ENCODE data around the gene FBXL4.

FBXL4 gene

DNA sequence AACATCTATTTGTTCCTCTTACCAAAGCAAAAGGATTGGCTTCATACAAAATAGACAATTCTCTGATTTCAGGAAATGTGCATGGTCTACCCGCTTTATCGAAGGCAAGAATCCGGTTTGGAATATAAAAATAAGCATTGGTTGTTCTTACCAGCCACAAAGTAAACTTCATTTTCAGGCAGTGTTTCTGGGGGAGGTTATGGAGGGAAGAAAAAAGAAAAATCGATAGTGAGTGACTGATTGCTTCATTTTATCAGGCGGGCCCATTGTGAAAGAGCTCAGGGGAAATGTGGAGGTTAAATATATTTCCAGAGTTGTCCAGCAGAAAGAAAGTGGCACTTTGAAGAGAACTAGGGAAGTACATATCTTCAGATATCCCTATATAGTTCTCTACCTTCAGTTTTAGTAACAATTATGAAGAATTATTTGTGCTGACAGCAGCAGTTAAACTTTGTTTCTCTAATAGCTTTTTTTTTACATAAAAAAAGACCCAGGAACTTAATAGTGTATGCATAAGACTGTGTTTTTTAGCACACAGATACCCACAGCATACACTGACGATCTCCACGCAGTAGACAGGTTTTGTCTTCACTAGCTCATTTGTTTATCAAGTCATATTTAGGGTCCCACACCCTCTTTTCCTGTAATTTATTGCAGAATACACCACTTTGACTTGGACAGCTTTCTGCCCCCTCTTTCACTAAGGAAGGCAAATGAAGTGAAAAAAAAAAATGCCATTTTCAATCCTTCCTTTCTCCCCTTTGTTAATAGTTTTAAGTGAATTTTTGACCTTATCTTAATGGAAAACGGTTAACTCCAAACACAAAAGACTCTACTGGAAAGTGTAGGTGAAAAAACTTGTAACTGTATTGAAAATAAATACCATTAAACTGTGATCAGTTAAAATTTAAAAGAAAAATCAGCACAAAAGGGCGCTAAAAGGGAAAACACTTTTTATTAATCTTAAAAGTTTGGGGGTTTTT is 110.5 kb downstream of the FBXL4 start:
- DNase-seq, result no peak

DNA sequence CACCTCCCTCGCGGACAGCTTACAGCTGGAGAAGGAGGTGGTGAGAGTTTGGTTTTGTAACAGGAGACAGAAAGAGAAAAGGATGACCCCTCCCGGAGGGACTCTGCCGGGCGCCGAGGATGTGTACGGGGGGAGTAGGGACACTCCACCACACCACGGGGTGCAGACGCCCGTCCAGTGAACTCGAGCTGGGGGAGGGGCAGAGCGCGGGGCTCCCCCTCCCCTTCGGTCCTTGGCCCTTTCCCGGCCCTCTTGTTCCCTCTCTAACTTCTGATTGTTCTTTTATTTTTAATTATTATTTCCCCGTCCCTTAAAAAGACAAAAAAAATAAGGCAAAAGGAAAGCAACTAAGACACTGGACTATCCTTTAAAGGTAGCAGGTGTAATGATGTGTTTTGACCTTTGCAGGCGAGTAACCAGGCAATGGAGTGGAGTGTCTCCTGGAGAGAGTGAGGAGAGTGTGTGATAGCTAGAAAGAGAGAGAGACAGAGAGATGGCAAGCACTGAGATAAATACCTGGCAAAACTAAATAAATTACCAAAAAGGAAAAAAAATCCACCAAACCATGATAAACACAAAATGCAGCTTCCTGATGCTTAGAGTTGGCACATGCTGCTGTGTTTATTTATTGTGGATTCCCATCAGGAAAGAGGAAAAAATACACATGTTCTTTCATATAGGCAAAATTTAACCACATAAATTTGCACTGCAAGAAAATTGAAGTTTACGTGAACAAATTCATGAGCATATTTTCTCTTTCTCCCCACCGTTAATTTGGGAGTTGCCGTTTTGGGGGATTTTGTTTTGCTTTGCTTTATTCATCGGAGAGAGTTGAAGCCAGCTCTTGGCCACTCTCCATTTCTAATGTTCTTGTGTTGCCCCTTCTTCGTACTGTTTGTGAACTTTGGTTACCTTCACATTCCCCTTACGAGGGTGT is 111.5 kb downstream of the FBXL4 start:
- DNase-seq, result no peak

DNA sequence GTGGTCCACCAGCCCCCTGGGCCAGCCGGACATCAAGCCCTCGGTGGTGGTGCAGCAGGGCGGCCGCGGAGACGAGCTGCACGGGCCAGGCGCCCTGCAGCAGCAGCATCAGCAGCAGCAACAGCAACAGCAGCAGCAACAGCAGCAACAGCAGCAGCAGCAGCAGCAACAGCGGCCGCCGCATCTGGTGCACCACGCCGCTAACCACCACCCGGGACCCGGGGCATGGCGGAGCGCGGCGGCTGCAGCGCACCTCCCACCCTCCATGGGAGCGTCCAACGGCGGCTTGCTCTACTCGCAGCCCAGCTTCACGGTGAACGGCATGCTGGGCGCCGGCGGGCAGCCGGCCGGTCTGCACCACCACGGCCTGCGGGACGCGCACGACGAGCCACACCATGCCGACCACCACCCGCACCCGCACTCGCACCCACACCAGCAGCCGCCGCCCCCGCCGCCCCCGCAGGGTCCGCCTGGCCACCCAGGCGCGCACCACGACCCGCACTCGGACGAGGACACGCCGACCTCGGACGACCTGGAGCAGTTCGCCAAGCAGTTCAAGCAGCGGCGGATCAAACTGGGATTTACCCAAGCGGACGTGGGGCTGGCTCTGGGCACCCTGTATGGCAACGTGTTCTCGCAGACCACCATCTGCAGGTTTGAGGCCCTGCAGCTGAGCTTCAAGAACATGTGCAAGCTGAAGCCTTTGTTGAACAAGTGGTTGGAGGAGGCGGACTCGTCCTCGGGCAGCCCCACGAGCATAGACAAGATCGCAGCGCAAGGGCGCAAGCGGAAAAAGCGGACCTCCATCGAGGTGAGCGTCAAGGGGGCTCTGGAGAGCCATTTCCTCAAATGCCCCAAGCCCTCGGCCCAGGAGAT is 112.4 kb downstream of the FBXL4 start:
- no peak for DNase-seq

DNA sequence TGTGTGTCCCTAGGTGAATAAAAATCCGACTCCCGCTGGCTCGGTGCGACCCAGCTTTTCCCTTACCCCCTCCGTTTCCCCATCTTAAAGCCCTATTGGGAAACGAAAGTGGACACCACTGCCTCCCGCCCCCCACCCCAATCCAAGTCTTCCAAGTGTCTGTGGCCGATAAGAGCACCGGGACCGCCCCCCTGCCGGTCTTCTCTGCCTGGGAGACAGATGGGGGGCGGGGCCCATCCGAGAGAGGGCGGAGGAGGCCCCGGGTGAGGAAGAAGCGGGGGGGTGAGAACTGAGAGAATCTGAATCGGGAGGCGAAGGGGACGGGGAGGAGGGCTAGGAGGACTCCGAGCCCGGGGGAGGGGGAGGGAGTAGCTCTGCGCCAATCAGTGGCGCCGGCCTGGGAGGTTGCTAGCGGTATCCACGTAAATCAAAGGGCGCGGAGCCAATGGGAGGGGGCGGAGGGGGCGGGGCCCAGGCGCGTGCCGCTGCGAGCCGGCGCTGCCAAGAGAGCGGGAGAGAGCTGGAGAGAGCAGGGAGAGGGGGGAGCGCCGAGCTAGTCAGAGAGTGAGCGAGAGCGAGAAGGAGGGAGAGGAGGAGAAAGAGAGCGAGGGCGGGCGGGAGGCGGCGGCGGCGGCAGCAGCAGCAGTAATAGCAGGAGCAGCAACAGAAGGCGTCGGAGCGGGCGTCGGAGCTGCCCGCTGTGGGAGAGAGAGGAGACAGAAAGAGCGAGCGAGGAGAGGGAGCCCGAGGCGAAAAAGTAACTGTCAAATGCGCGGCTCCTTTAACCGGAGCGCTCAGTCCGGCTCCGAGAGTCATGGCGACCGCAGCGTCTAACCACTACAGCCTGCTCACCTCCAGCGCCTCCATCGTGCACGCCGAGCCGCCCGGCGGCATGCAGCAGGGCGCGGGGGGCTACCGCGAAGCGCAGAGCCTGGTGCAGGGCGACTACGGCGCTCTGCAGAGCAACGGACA is 113.4 kb downstream of the FBXL4 start, which contains the start of gene POU3F2:
Gene POU3F2 (plus strand): TSS at position 515 of the 972 bp plus-strand sequence. CDS start 300 bp downstream, at position 815.
- peak; percentile 96 for DNase-seq

DNA sequence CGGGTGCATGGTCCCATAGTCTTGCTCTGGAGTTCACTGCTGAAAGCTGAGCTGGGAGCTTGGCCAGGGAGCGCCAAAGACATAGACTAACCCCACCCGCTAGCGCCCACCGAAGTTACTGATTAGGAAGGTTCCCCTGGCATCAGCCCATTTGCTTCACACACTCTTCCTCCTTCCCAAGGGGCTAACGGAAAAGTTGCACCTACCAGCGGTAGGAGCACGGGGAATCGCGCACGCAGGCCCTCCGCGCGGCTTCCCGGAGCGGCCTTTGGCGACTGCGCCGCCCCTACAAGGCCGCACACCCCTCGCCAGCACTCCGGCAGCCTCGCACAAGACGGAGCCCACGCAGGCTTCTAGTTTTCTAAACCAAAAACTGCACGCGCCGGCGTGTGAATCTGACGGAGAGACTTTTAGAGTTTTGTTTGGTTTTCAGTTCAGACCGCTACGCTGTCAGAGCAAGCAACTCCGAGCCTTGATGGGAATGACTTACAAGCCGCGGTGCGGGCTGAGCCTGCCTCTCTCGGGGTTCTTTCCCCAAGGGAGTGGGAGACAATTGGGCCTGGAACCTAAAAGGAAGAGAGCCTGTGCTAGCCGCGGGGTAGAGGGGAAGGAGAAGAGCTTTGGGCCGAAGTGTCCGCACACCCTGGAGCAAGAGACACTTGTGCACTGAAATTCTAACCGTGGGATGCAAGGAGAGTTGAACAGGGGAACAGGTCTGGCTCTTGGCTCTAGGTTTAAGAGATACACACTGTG is 114.3 kb downstream of the FBXL4 start:
- peak; percentile 26 for DNase-seq

DNA sequence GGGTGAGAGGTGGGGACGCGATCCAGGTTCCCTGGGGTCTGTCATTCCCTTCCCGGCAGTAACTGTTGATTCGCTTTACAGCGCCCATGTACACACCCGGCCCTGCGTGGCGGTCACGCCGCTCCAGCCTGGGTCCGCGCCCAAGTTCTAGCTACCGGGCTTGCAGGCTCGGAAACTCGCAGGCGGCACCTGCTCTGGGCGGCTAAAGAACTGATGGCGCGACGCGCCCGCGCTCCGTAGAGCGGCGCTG is 114.8 kb downstream of the FBXL4 start:
- peak; percentile 40 for DNase-seq

DNA sequence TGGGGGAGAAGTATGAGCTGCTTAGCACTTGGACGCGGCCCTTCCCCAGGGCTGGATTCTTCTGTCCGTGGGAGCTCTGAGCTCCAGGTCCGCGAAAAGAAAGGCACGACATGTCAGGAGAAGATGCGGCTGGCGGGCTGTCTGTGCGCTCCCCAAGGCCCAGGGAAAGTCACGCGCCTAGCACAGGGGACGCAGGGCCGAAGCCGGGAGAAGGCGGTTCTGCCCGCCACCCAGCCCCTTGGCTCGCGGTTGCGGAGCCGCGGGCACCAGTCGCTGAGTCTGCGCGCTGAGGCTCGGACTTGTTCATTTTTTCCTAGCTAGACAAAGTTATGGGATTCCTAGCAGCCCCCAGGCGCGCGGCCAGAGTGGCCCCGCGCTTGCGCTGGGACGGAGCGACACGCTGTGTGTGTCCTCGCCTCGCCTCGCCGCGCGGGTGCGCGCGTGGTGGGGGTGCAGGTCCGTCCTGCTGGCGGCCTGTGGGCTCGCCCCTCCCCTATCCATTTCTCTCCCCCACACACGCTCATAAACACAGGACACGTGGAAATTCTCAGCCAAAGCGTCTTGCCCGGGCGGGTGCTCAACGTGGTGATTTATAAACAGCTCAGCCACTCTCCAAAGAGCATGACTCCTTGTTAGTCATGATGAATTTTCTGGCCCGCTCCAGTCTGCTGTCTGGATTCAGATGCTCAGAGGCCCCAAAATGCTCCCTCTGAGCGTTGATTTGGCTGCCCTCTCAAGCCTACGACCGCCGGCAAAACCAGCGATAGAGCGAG is 115.3 kb downstream of the FBXL4 start:
- peak; percentile 78 for DNase-seq

DNA sequence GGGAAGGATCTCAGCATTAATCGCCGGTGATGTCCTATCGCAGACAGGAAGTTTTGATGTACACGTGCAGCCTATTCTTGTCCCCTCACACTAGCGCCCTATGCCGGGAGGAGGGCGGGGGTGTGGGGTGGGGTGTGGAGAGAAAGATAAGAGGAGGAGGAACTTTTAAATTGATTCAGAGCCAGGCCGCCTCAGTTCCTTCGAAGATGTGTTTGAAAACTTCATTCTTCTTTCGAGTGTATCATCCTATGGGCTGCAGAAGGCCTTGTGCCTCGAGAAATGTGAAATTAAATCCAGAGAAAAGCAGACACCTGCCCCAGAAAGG is 115.8 kb downstream of the FBXL4 start:
- DNase-seq, result no peak

DNA sequence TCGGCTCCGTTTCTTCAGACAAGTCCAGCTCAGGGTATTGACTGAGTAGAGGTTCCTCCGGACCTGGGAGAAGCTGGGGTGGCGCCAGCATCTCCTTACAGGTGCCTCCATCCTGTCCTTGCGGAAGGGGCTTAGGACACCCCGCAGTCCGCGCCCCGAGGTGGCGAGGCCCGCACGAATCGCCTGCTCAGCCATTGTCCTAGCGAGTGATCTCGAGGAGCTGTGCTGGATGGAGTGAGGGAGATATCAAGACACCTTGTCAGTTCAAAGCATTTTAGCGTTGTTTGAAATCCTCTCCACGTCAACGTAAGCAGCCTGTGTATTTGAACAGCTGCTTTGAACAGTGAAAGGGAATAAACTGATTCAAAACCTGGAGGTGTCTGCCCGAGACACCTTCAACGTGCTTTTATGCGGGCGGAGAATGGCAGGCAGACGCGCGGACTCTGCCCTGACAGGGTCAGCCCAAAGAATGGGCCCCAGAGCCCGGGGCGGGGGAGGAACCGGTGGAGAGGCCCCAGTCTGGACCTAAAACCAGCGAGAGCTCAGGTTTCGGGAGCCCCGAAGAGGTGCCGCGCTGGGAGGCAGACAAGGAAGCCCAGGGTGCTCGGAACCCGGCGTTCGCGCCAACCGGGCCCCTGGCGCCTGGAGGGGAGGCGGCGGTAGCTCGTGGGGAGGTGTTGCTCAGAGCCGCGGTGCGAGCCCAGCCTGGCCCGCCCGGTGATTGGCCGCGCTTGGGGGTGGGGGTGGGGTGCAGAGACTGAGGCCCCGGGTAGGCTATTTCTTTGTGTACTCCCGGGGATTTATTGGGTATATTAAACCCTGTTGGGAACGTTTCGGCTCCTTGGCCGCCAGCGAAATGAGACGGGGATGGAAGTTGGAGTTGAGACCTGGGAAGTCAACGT is 116.4 kb downstream of the FBXL4 start:
- DNase-seq, result no peak

DNA sequence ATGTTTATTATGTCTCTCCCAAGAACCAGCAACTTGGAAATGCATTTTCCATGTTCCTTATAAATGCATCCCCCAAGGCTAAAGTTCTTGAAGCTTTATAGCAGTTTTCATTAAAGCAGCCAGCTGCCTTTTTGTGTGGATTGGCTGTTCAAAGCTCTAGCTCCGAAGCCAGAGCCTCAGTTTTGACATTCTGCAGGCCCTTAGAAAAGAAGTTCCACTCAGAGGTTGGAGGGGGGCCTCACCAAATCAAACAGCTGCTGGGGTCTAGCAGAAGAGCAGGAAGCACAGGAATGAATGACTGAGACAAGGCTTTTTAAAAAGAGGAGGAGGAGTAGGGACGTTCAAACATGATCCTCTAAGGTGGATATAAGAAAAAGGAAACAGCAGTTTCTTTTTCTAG is 117.6 kb downstream of the FBXL4 start:
- DNase-seq, result no peak

DNA sequence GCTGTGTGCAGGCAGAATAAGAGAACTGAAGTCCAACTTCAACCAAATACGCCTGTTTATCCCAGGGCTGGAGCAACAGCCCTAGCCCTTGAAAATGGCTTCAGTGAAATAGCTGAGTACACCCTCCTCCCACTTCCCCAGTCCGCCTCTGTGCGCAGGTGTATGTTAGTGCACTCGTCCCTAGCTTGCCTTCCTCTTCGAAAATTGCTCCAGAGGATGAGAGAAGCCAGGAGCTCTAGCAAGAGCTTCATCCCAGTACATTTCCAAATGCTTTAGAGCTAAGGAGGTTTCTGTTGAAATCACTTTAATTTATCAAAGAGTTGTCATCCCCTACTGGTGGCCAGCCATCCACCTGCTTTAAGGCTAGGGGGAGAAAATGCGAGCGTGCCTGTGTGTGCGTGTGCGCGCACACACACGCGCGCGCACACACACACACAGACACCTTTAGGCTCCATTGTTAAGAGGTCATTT is 118.8 kb downstream of the FBXL4 start:
- no peak for DNase-seq

DNA sequence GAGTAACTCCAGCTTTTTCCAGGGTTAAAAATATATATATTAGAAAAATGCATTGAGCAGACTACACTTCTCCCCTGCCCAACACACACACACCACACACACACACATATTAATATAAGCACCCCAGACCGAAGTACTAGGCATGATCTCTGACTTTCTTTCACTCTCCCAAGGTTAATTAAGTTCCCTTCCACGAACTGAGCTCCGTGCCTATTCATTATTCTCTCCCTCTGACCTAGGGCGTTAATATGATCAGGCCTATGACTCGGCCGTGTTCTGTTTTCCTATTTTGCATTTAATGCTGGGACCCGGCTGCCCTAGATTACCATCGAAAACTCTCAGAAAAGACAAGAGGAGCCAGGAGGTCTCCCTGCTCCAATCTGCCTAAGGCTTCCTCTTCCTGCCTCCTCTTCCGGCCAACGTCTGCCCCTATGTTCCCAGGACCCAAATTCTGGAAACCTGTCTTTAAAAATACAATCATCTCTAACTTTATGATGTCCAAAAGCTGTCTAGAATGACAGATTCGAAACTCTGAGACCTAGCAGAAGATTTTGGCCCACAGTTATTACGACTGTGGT is 119.4 kb downstream of the FBXL4 start:
- DNase-seq, result no peak

DNA sequence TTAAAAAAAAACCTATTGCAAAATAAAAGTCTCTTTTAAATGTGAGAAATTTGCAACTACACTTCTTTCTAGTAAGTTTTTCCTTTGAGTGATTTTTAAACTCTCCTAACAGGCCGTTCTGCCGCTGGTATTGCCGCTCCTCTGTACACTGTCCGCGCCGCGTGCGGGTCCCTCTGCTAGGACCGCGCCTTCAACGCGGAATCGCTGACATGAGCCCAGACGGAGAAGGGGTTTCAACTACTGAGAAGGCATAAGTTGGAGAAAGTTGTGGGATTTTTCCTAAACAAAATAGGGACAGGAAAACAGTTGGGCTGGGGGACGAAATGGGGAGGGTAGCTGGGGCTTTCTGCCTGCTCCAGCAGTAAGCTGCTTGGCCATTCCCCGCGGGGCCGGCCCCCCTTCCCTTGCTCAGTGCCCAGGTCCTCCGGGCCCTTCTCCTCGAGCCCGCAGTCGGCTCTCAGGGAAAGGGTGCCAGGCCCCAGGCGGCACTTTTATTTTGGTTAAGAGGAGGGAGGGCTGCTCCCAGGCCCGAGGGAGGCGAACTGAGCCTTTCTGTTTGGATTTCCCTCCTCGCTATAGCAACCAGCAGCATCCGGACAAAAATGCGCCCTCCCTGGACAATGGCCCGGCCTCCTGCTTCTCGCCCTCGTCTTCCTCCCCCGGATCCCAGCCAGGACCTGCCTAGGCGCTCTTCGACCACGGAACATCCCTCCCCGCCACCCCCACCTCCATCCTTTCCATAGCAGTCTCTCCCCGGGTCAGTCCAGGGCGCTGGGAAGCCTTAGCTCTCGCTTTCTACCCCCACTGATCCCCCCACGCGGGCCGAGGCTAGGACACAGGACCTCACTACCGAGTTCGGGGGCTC is 120.2 kb downstream of the FBXL4 start:
- no peak for DNase-seq

DNA sequence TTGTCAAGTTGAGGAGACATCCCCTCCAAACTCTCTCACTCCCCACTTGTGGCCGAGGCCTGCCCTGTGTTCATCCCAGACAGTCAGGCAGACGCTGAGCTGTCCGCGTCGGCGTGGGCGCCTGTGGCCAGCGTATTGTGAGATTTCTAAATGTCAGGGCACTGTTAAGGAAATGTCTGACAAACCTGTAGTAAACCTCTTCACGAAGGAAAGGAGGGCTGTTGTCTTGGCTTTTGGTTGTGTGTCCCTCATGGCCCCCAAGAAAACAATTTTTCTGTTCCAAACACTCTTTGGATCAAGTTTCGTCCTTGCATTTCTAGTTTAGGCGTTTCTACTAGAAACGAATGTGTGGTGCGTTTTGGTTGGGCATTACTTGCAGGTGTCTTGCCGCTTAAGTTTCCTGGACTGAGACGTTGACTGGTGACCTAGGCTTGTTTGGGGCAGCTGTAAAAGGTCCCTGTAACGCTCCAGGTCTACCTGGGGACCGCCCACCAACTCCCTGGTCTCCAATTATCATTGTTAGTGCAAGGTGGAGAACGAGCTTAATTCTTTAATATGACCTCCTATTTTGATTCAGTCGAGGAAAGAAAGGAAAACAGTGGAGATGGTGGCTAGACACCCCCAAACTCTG is 122.0 kb downstream of the FBXL4 start:
- DNase-seq, result no peak

DNA sequence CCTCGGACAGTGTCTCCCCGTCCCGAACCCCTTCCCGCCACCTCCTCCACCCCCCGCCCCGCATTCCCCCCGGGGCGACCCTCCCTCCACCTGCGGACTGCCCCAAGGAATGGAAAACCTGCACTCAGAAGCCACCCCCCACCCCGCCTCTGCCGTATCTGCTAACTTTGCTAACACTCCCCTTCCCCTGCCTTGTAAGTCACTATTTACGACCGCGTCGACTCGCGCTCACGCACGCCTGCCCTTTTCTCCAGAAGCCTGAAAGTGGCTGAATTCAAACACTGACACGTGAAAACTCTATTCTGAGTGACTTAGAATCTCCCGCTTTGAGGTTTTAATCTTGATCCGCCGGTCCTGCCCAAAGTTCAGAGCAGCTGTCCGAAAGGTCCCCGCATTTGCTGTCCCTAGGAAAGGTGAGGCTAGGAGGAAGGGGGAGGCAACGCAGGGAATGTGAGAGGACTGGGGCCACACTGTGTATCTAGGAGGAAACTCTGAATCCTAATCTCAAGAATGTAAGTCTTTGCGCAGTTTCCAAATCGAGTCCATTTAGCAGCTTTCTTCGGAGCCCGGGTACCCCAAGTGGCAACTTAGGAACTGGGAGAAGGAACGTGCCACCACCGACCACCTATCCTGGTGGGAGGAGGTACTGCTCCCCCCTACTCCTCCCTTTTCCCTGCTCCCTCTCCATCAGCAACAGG is 122.7 kb downstream of the FBXL4 start:
- no peak for DNase-seq

Data from fibroblast of skin of right biceps (primary cell).